Activated CD4-positive, alpha-beta T cell treated with anti-CD3 and anti-CD28 coated beads, Interleukin-2, amount 10 ng/mL, durations not matched to agents 24 days and 14 days (primary cell): ENCODE measurements around the gene DAB2. TPM values are rescaled to one million over a fixed set of nuclear protein-coding genes. Genes with fewer than 3 reads are reported as not detected.

Source experiments
- DNase-seq: peaks from one replicate; pipeline ENCODE4 v3.0.0; 2022
- H3K27ac Mint-ChIP-seq: one replicate; pipeline ENCODE4 v1.8.0; 2022; ENCODE audit warnings: mild to moderate bottlenecking, mixed read lengths
- H3K27me3 Mint-ChIP-seq: one replicate; pipeline ENCODE4 v1.8.0; 2022; ENCODE audit warnings: mixed read lengths
- H3K36me3 Mint-ChIP-seq: one replicate; pipeline ENCODE4 v1.8.0; 2022; ENCODE audit warnings: low read depth, mild to moderate bottlenecking, mixed read lengths
- H3K4me1 Mint-ChIP-seq: one replicate; pipeline ENCODE4 v1.8.0; 2021; ENCODE audit warnings: mixed read lengths
- H3K4me3 Mint-ChIP-seq: one replicate; pipeline ENCODE4 v1.8.0; 2022; ENCODE audit warnings: mild to moderate bottlenecking, moderate library complexity, mixed read lengths
- H3K9me3 Mint-ChIP-seq: one replicate; pipeline ENCODE4 v1.8.0; 2021; ENCODE audit warnings: mixed read lengths
- intact Hi-C: fragments of 100-400 bp; cut with micrococcal nuclease; formaldehyde crosslinking; loops from one replicate; pipeline ENCODE4 v1.15.1; 2023
- total RNA-seq: library from RNA; stranded (reverse); gene quantifications from 2 replicates; pipeline ENCODE4 v1.2.3, GENCODE V29; 2022

Gene DAB2
- total RNA-seq, 1 donor from 2014 or later = not detected

GRCh38 chr5:39440958-39441624 is 16.3 kb upstream of the DAB2 start:
- Mint-ChIP-seq H3K4me1 (peaks cover 2% of the 10 kb centered on the region), H3K27me3 (peaks cover 6% of the 10 kb centered on the region), H3K36me3 (no peaks in the 10 kb centered on the region), H3K9me3 (no peaks in the 10 kb centered on the region), H3K4me3 (no peak overlapping the region), H3K27ac (no peak overlapping the region)
- intact Hi-C loops = no loop called here
- DNase-seq = no peak

- intact Hi-C loops = no loop called here
- Mint-ChIP-seq H3K9me3 (no peaks in the 10 kb centered on the region), H3K4me3 (no peak overlapping the region), H3K36me3 (no peaks in the 10 kb centered on the region), H3K27ac (no peak overlapping the region), H3K27me3 (peaks cover 6% of the 10 kb centered on the region), H3K4me1 (peaks cover 2% of the 10 kb centered on the region)
- DNase-seq = no peak
Measured at GRCh38 chr5:39440192-39440957, 15.6 kb upstream of the DAB2 start.

- Mint-ChIP-seq H3K9me3 (no peaks in the 10 kb centered on the region), H3K27me3 (peaks cover 6% of the 10 kb centered on the region), H3K36me3 (no peaks in the 10 kb centered on the region), H3K4me1 (peaks cover 2% of the 10 kb centered on the region), H3K4me3 (no peak overlapping the region), H3K27ac (no peak overlapping the region)
- DNase-seq = no peak
- intact Hi-C loops = no loop called here
Measured at GRCh38 chr5:39439582-39440162, 14.9 kb upstream of the DAB2 start.

- Mint-ChIP-seq H3K36me3 (no peaks in the 10 kb centered on the region), H3K9me3 (no peaks in the 10 kb centered on the region), H3K4me1 (peaks cover 2% of the 10 kb centered on the region), H3K27me3 (peaks cover 5% of the 10 kb centered on the region), H3K27ac (no peak overlapping the region), H3K4me3 (no peak overlapping the region)
- intact Hi-C loops = no loop called here
- no peak for DNase-seq
Measured at GRCh38 chr5:39437467-39437866, 12.7 kb upstream of the DAB2 start.

- Mint-ChIP-seq H3K36me3 (no peaks in the 10 kb centered on the region), H3K9me3 (no peaks in the 10 kb centered on the region), H3K4me1 (peaks cover 2% of the 10 kb centered on the region), H3K27ac (no peak overlapping the region), H3K4me3 (no peak overlapping the region), H3K27me3 (peaks cover 4% of the 10 kb centered on the region)
- DNase-seq = no peak
- intact Hi-C loops = no loop called here
Measured at GRCh38 chr5:39433848-39434247, 9.1 kb upstream of the DAB2 start.

GRCh38 chr5:39432696-39433530 is 8.1 kb upstream of the DAB2 start:
- Mint-ChIP-seq H3K4me1 (peaks cover 2% of the 10 kb centered on the region), H3K27ac (no peak overlapping the region), H3K4me3 (no peak overlapping the region), H3K27me3 (peaks cover 7% of the 10 kb centered on the region), H3K36me3 (no peaks in the 10 kb centered on the region), H3K9me3 (no peaks in the 10 kb centered on the region)
- DNase-seq = no peak
- intact Hi-C loops = no loop called here

GRCh38 chr5:39430461-39430860 is 5.7 kb upstream of the DAB2 start:
- Mint-ChIP-seq H3K9me3 (no peaks in the 10 kb centered on the region), H3K27me3 (peaks cover 28% of the 10 kb centered on the region), H3K36me3 (no peaks in the 10 kb centered on the region), H3K4me3 (no peak overlapping the region), H3K4me1 (no peaks in the 10 kb centered on the region), H3K27ac (no peak overlapping the region)
- intact Hi-C loops = no loop called here
- DNase-seq = no peak

- H3K4me3 Mint-ChIP-seq = no peak overlapping the region
- H3K27me3 Mint-ChIP-seq = peaks cover 44% of the 10 kb centered on the region
- peaks cover 6% of the 10 kb centered on the region for H3K4me1 Mint-ChIP-seq
- intact Hi-C loops = no loop called here
- H3K9me3 Mint-ChIP-seq = no peaks in the 10 kb centered on the region
- no peak for DNase-seq
- H3K36me3 Mint-ChIP-seq = no peaks in the 10 kb centered on the region
- no peak overlapping the region for H3K27ac Mint-ChIP-seq
Measured at GRCh38 chr5:39428640-39429039, 3.9 kb upstream of the DAB2 start.

- Mint-ChIP-seq H3K4me1 (peaks cover 6% of the 10 kb centered on the region), H3K27me3 (peaks cover 53% of the 10 kb centered on the region), H3K27ac (no peak overlapping the region), H3K4me3 (no peak overlapping the region), H3K9me3 (no peaks in the 10 kb centered on the region), H3K36me3 (no peaks in the 10 kb centered on the region)
- intact Hi-C loops = no loop called here
- DNase-seq = no peak
Measured at GRCh38 chr5:39427633-39428032, 2.9 kb upstream of the DAB2 start.

- H3K27ac Mint-ChIP-seq = no peak overlapping the region
- intact Hi-C loops = no loop called here
- H3K4me3 Mint-ChIP-seq = no peak overlapping the region
- peaks cover 6% of the 10 kb centered on the region for H3K4me1 Mint-ChIP-seq
- DNase-seq = no peak
- H3K27me3 Mint-ChIP-seq = peaks cover 57% of the 10 kb centered on the region
- no peaks in the 10 kb centered on the region for H3K36me3 Mint-ChIP-seq
- no peaks in the 10 kb centered on the region for H3K9me3 Mint-ChIP-seq
Measured at GRCh38 chr5:39427229-39427628, 2.4 kb upstream of the DAB2 start.

GRCh38 chr5:39426746-39427105 is 1.9 kb upstream of the DAB2 start:
- intact Hi-C loops = no loop called here
- H3K27me3 Mint-ChIP-seq = peaks cover 58% of the 10 kb centered on the region
- no peaks in the 10 kb centered on the region for H3K9me3 Mint-ChIP-seq
- H3K36me3 Mint-ChIP-seq = no peaks in the 10 kb centered on the region
- peaks cover 6% of the 10 kb centered on the region for H3K4me1 Mint-ChIP-seq
- H3K4me3 Mint-ChIP-seq = no peak overlapping the region
- H3K27ac Mint-ChIP-seq = no peak overlapping the region
- no peak for DNase-seq

- no peaks in the 10 kb centered on the region for H3K9me3 Mint-ChIP-seq
- peaks cover 58% of the 10 kb centered on the region for H3K27me3 Mint-ChIP-seq
- no peak overlapping the region for H3K27ac Mint-ChIP-seq
- H3K4me1 Mint-ChIP-seq = peaks cover 6% of the 10 kb centered on the region
- no peaks in the 10 kb centered on the region for H3K36me3 Mint-ChIP-seq
- intact Hi-C loops = no loop called here
- DNase-seq = no peak
- H3K4me3 Mint-ChIP-seq = no peak overlapping the region
Measured at GRCh38 chr5:39426051-39426745, 1.4 kb upstream of the DAB2 start.

GRCh38 chr5:39423331-39423751 is 1.4 kb downstream of the DAB2 start:
- no peak for DNase-seq
- H3K4me1 Mint-ChIP-seq = peaks cover 6% of the 10 kb centered on the region
- no peaks in the 10 kb centered on the region for H3K36me3 Mint-ChIP-seq
- no peaks in the 10 kb centered on the region for H3K9me3 Mint-ChIP-seq
- no peak overlapping the region for H3K4me3 Mint-ChIP-seq
- H3K27ac Mint-ChIP-seq = no peak overlapping the region
- H3K27me3 Mint-ChIP-seq = peaks cover 70% of the 10 kb centered on the region
- intact Hi-C loops = no loop called here
